Hematopoietic multipotent progenitor cell treated with erythropoietin and hydrocortisone succinate and interleukin-3 and kit ligand, for 15 days (in vitro differentiated cells): Measurements from ENCODE around the gene TECTB.
"Not testable (repeated sequence)": the region's sequence is repeated elsewhere in the genome, so short reads cannot be mapped to it uniquely, and the experiment has no call there.

Experiments
- DNase-seq: peaks from one replicate; pipeline ENCODE4 v3.0.0-alpha.2; 2015; ENCODE audit warnings: low spot score

TECTB gene

DNA sequence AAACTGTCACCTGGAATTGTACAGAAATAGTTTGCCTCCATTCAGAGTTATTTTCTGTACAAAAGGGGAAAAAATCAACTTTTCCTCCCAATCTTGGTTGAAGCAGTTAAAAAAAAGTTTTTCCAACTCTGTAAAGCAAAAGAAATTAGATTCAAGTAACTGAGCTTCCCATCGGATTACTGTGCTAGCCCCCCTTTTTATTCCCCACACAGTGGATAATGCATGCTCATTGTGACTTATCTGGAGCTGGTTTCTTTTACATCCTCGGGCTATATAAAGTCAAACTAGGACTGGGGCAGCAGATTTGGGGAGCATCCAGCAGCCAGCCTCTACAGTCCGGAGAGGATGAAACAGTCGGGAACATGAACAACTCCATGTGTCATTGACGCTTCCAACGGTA lies at the start of gene TECTB:
Gene TECTB (plus strand): TSS at position 301 of the 400 bp plus-strand sequence. CDS start 335 bp downstream, outside the sequence.
- DNase-seq, result no peak

DNA sequence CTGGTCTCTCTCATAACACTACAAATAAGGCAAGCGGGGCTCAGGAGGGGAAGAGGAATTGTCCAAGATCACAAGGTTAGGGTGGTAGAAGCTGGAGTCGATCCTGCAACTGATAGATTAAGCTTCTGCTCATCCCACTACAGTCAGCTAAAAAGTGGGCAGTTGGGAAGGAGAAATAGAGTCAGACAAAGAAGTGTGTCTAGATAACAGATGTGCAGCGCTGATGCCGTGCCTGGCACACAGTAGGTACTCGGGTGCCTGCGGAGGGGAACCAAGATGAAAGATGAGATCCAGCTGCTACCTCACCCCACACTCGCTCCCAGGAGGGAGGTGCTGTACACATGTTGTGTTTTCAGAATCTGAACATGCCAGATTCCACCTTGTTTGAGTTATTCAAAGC lies 48.1 kb upstream of the TECTB start:
- no peak for DNase-seq

DNA sequence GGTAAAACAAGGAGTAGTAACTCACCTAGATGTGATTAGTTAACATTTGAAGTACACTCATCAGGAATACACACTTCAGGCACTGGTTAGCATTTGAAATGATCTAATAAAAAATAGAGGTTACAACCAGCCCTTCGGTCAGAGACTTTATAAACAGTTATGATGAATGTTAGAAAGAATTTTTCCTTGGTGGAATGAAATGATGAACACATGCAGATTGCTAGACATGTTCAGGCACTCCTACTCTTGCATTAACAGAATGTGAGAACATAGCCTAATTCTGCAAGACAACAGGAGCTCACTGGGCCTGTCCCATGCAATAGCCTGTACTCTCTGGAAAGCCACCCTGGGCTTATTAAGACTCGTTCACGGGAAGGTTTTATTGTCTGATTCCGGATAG lies 47.3 kb upstream of the TECTB start:
- DNase-seq, result no peak

DNA sequence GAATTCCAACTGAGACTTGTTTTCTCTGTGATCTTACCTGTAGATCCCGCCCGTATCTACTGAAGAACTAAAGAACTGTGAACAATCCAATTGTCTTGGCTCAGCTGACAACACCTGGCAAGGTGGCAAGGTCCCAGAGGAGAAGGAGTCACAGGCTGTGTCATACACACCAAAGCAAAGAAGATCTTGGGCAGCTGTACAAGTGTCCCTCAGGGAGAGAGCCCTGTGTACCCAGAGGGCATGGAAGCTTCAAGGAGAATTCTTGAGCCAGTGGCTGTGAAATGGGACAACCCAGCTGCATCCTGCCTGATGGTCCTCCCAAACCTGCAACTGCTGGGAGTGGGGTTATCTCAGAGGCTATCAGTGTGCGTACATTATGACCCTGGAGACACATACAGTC lies 46.7 kb upstream of the TECTB start:
- no peak for DNase-seq

DNA sequence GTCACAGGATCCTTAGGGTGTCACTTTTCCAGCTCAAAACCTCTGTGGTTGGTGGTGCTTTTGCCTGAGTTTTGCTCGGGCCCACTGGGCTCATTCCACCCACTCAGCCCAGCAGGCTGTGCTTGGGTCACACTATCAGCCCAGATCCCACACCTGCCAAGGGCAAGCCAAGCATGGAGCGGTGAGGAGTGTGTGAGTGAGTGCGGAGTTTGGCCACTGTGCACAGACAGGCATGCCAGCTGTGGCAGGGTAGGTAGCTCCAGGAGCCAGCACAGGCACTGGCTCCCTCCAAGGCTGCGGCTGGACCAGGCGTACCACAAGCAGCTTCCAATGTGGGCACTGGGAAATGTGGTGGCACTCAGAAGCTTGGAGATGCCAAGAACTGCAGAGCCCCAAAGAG lies 43.9 kb upstream of the TECTB start:
- DNase-seq, result no peak

DNA sequence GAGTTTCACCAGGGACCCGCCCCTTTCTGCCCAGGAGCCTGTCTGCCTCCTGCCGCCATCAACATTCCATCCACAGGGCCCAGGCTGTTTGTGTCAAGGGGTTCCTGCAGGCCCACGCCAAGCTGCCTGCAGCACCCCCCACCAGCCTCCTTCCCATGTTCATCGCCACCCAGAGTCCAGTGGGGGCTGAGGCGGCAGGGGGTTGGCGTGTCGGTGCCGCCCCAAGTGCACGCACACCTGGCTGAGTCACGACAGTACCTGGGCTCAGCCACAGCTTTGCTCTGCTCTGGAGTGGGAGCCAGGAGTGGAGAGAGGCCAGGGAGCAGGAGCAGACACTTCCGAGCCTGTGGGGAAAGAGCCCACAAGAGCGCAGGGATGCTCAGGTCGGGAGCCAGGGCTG lies 42.8 kb upstream of the TECTB start:
- no peak for DNase-seq

DNA sequence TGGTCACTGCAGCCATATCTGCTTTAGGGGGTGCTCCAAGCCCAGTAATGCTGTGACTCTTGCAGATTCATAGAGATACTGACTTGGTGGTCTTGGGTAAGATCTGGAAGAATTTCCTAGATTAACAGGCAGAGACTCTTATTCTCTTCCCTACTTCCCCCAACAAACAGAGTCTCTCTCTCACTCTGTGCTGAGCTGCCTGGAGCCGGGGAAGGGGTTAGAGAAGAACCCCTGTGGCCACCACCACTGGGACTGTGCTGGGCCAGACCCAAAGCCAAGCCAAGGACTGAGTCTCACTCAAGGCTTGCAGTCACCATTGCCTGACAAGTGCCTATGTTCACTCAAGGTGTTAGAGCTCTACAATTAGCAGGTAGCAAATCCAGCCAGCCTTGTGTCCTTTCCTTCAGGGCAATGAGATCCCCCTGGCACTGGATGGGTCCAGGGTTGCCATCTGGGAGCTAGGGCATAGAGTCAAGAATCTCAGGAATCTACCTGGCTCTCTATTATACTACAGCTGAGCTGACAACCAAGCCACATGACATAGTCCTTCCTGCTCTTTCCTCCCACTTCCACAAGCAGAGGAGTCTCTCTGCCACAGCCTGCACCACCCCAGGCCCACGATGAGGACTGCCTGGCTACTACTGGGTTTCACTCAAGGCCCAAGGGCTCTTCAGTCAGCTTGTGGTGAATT lies 41.4 kb upstream of the TECTB start:
- no peak for DNase-seq

DNA sequence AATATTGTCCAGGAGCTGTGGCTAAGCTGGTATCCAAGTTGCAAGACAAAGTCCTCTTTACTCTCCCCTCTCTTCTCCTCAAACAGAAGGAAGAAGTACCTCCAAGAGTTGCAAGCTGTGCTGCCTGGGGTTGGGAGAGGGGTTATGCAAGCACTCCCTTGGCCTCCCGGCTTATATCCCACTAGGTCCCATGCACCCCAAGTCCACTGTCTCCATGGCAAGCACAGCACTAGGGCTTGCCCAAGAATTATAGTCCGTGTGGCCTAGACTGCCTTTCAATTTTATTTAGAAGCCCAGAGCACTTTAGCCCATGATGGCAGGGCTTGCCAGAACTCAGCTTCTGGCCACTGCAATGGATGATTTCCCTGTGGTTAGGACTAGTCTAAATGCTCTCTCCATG lies 40.4 kb upstream of the TECTB start:
- DNase-seq, result no peak

DNA sequence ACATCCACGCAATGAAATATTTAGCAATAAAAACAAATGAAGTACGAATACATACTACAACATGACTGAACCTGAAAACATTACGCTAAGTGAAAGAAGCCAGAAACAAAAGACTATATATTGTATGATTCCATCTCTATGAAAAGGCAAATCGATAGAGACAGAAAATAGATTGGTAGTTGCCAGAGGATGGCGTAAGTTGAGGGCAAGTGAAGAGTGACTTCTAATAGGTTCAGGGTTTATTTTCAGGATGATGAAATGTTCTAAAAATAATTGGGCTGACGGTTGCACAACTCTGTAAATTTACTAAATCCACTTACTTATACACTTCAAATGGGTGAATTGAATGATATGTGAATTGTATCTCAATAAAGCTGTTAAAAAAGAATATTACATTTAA lies 39.5 kb upstream of the TECTB start:
- no peak for DNase-seq

DNA sequence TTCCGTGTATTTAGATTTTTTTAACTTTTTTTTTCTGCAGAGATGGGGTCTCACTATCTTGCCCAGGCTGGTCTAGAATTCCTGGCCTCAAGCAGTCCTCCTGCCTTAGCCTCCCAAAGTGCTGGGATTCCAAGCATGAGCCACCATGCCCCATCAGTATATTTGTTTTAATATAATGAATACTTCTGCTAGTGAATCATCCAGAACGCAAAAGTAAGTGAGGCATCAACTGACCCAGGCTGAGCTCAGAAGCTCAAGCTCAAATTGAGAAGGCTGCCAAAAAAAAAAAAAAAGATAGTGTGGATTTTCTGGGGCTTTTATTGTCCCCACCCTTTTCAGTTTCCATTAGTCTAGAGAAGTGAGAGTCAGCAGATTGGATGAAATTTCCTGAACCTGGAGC lies 39.0 kb upstream of the TECTB start:
- DNase-seq, result no peak

DNA sequence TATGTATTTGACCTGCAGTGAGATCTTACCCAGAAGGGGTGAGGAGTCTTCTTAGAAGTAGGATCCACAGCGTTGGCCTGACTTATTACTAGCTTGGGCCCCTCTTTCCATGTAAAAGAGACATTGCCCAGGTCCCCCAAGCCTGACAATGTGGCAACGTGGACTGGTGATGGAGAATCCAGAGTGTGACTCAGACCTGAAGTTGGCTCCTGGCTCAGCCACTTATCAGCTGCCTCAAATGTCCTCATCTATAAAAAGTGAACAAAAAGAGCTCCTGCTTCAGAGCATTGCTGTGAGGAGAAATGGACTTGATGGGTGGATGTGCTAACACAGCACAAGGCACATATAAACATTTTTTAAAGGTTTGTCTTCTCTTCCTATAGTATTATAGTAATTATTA lies 35.4 kb upstream of the TECTB start:
- DNase-seq, result no peak

DNA sequence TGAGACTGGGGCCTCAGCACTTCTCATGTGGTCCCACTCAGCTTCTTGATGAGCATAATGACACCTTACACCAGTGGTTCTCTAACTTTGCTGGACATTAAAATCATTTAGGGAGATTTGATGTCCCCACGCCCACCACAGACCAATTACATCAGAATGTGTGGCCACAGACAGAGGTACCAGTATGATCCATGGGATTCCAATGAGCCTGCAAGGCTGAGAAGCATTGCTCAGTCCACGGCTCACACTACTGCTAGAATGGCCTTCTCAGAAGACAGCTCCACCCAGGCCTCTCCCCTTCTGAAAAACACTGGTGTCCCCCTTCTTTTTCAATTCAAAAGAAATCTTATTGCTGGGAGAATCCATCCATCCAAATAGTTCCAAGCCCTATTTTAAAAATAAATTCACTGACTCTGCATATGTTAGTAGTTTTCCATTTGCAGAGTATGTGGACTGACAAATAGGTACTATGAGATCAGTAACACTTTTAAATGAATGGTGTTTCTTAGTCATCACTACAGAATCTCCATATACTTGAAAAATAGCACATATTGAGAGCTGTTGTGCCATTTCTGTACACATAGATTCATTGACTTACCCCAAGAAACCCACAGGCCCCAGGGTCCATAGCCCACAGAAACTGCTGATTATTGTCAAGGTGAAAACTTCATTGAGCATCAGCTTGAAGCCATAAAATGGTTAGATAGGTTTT lies 34.5 kb upstream of the TECTB start:
- DNase-seq, result no peak

DNA sequence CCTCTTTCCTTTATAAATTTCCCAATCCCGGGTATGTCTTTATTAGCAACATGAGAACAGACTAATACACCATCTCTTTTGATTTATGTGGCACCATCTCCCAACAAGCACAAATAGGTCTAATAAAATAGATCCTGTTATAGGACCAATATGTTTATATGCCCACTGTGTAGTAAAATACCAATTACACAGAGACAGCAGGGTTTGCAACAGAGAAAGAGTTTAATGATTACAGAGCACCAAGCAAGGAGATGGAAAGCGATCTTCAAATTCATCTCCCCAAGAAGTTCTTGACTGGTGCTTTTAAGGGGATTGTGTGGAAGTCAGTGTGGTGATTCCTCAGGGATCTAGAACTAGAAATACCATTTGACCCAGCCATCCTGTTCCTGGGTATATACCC lies 33.5 kb upstream of the TECTB start:
- DNase-seq, result no peak

DNA sequence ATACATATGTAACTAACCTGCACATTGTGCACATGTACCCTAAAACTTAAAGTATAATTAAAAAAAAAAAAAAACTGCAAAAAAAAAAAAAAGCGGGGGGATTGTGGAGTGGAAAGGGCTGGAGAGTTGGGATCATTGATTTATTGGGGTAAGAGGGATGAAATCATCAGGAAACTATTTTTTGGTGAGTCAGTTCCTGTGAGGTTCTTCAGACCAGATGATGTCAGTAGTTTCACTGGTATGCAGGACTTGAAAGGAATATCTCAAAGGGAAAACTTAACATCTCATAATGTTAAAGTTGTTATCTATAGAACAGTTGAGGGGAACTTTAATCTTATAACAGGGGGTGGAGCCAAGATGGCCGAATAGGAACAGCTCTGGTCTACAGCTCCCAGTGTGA lies 32.6 kb upstream of the TECTB start:
- DNase-seq, result no peak

DNA sequence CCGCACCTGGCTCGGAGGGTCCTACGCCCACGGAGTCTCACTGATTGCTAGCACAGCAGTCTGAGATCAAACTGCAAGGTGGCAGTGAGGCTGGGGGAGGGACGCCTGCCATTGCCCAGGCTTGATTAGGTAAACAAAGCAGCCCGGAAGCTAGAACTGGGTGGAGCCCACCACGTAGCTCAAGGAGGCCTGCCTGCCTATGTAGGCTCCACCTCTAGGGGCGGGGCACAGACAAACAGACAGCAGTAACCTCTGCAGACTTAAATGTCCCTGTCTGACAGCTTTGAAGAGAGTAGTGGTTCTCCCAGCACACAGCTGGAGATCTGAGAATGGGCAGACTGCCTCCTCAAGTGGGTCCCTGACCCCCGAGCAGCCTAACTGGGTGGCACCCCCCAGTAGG lies 32.0 kb upstream of the TECTB start:
- DNase-seq, result not testable (repeated sequence)

DNA sequence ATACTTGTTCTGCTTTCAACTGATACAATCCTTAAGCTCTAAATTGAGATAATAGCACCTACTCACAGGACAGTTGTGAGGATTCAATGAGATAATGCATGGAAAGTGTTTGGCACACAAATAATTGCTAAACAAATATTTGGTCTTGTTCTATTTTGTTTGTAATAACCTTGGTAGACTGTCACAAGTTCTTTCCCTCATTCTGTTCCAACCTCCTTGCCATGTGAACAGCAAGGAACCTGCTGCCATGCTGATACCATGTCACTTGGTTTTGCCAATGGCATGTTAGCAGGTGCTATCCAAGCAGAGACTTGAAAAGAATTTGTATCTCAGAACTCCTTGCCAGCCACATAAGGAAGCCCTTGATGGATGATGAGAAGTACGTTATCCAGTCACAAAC lies 24.8 kb upstream of the TECTB start:
- DNase-seq, result no peak

DNA sequence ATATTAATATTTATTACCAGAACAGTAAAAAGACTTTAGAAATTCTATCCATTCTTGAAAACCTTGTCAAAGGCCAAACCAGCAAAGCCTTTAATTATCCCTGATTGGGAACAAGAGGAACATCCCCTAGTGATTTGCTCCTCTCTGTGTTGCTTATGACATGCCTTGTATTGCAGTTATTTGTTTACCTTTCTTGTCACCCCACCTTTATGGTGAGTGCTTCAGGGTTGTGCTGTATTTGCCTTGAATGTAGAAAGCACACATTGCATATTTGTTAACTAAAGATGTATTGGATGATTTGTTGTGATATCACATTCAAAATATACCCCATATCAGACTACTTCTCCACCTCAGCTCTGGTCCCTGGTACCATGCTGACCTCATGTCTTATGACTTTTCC lies 23.5 kb upstream of the TECTB start:
- no peak for DNase-seq

DNA sequence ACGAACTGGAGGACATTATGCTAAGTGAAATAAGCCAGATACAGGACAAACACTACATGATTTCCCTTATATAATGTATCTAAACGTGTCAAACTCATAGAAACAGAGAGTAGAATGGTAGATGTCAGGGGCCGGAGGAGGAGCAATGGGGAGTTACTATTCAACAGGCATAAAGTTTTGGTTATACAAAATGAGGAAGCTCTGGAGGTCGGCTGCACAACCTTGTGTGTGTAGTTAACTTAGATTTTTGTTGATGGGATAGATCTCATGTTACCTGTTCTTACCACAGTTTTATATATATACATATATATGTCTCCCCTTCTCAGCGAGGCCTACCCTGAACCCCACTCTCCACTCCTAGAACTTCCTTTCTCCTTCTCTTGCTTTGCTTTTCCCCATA lies 22.4 kb upstream of the TECTB start:
- no peak for DNase-seq

DNA sequence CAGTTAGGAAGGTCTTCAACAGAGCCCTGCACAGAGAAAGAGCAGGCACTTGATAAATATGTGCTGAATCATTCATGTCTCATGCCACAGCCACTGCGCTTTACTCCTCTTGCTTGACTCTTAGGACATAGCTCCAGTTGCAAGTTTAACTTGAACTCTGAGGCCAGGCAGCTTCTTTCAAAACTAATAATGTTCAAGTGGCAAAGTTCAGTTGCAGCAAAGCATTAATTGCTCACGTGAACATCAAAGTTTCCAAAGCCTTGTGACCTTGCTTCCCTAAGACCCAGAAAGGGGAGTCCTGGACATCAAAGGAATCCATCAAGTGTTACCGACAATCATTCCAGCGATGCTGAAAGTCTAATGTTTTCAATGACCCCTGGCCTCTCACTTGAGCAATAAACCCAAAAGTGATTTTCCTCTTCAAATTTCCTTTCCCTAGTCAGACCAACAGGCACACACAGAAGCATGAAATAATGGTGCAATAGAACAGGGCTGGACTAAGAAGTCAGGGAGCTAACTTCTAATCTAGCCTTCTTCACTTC lies 21.8 kb upstream of the TECTB start:
- DNase-seq, result no peak

DNA sequence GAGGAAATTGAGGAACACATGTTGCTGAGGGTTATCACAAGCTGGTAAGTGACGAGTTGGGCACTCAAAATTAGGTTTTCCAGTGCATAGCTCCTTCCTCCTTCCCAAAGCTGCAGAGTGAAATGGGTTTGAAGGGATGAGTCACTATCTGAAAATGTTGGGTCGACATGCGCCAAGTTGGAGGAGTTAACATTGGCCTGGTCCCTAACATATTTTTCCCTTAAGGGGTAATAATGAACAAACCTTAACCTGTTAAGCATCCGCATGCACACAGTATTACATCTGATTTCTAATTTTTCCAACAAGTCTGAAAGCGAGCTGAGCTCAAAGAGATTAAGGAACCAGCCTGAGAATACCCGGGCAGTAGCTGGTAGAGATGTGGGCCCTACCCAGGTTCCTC lies 20.7 kb upstream of the TECTB start:
- DNase-seq, result no peak

DNA sequence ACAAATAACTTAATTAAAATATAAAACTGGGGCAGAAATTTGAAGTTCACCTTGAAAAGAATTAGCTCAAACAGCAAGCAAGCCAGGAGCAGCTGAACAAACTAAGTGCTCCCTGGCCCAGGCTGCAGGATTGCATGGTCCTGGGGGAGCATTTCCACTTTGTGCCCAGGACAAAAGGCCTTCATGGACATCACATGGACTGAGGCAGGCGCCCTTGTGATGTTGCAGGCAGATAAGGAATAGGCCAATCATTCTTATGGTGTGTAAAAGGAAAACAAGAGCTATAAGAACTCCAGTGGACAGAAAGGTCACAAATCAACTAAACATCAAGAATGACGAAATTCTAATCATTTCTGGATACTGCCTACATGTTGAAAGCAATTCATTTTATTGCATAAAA lies 17.5 kb upstream of the TECTB start:
- DNase-seq, result no peak

DNA sequence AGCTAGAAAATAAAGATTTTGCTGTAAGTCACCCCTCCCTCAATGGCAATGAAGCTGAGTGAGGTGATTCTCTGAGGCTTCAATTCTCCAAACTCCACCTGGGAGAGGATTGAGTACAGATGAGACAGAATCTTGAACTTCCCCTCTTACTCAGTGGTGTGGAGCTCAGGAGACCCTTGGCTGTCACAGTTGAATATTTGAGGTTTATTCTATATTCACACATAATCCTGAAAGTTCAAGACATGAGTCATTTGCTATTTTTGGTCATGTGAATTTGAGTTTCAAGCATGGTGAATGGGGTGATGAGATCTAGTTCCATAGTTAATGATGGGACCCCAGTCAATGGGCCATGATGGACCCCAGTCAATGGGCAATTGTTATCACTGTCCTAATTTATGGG lies 13.9 kb upstream of the TECTB start:
- DNase-seq, result no peak

DNA sequence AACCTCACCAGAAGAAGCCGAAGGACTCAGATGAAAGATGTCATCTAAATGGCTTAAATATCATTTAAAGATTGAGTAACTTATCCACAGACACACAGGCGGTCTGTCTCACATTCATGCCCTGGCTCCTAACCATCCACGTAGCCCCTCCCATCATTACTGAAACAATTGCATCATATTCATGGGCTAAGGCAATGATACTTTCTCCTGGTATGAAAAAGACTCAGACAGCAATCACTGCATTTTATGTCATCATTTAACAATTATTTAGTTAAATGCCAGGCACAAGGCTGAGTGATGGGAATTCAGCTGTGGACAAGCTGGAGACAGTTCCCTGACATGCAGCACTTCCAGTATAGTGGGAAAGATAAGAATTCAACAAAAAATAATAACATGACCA lies 11.2 kb upstream of the TECTB start:
- no peak for DNase-seq

DNA sequence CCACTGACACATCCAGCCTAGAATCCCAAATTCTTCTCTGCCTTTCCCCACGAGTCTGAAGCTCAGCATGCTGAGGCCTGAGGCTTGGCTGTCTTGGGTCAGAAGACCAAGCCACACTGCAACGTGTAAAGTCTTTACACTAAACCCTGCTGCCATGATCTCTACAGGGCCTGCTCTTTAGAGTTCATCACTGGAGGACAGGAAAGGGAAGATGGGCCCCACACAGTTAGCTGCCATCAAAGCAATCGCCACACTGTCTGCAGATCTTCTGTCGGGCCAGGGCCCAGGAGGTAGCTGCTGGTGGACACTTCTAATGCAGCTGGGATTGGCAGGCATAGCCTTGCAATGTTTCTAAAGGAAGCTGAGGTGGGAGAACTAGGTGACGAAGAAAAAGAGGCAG lies 8.4 kb upstream of the TECTB start:
- no peak for DNase-seq
